ENCODE results near the gene RPTOR. TPM values are rescaled to one million over a fixed set of nuclear protein-coding genes. Genes with fewer than 3 reads are reported as not detected.

Gene RPTOR
- total RNA-seq, 1 experiment from 2014 or later, result 25.1 TPM

- Histone ChIP-seq H2BK20ac (ENCODE audit: low read depth, low read length, poor library complexity, severe bottlenecking) (no peak overlapping the region), H2AK5ac (ENCODE audit: insufficient read length, low read length) (no peak overlapping the region), H3K9ac (ENCODE audit: extremely low read depth, insufficient read length, low read length) (no peak overlapping the region), H3K27me3 (ENCODE audit: insufficient read depth, low read length) (no peaks in the 10 kb centered on the region), H4K20me1 (ENCODE audit: control insufficient read depth, insufficient read depth, insufficient read length) (no peaks in the 10 kb centered on the region), H2BK12ac (ENCODE audit: insufficient read length, low read depth, low read length) (no peak overlapping the region), H3K14ac (ENCODE audit: insufficient read depth, low read length) (no peak overlapping the region), H3K79me1 (ENCODE audit: insufficient read depth, low read depth, low read length, poor library complexity, severe bottlenecking) (no peaks in the 10 kb centered on the region), H2BK15ac (ENCODE audit: low read depth, low read length) (no peak overlapping the region), H3K23ac (ENCODE audit: insufficient read length, low read depth, low read length) (no peak overlapping the region), H3K9me3 (ENCODE audit: control insufficient read depth, low read depth, low read length) (no peaks in the 10 kb centered on the region), H3K27ac (ENCODE audit: insufficient read length, low read depth, low read length) (no peak overlapping the region), H4K5ac (ENCODE audit: insufficient read length, low read depth, low read length) (no peak overlapping the region), H3T11ph (ENCODE audit: low read length) (no peak overlapping the region), H3K4me2 (ENCODE audit: insufficient read depth, insufficient read length, low read length) (no peak overlapping the region), H4K8ac (replicated peaks; ENCODE audit: insufficient read length, low read depth, low read length) (no peak overlapping the region), H3K23me2 (ENCODE audit: insufficient read length, low read depth, low read length, poor library complexity, severe bottlenecking) (no peaks in the 10 kb centered on the region), H2BK120ac (ENCODE audit: low read depth, low read length, poor library complexity, severe bottlenecking) (no peak overlapping the region), H2AFZ (ENCODE audit: low read length) (no peak overlapping the region), H3K56ac (ENCODE audit: insufficient read length, low read depth, low read length) (no peak overlapping the region), H3K79me2 (ENCODE audit: insufficient read depth, low read length) (no peaks in the 10 kb centered on the region), H3K4me1 (ENCODE audit: insufficient read depth, low read length) (no peaks in the 10 kb centered on the region), H4K91ac (ENCODE audit: insufficient read length, low read depth, low read length) (no peak overlapping the region), H3K18ac (ENCODE audit: insufficient read length, low read depth, low read length) (no peak overlapping the region), H3K4ac (ENCODE audit: low read depth, low read length) (no peak overlapping the region), H2BK5ac (ENCODE audit: insufficient read length, low read length) (no peak overlapping the region)
- peak overlapping the region; percentile 22 to 76 (median 68); a peak in 5 of 7 replicates for H3K27ac Mint-ChIP-seq
- peaks cover 7 to 9% (median 7%) of the 10 kb centered on the region in 3 experiments; a peak in 4 of 7 replicates for H3K36me3 Mint-ChIP-seq (ENCODE audit: insufficient read depth in 1 of 3, low read depth in 3 of 3)
- DNase-seq, result no peak
- no peak overlapping the region for H3K4me3 Mint-ChIP-seq
- no peaks in the 10 kb centered on the region; the same call in 1 of the 2 replicates for H3K27me3 Mint-ChIP-seq (ENCODE audit: low read depth)
- TF ChIP-seq, protein P1, sequence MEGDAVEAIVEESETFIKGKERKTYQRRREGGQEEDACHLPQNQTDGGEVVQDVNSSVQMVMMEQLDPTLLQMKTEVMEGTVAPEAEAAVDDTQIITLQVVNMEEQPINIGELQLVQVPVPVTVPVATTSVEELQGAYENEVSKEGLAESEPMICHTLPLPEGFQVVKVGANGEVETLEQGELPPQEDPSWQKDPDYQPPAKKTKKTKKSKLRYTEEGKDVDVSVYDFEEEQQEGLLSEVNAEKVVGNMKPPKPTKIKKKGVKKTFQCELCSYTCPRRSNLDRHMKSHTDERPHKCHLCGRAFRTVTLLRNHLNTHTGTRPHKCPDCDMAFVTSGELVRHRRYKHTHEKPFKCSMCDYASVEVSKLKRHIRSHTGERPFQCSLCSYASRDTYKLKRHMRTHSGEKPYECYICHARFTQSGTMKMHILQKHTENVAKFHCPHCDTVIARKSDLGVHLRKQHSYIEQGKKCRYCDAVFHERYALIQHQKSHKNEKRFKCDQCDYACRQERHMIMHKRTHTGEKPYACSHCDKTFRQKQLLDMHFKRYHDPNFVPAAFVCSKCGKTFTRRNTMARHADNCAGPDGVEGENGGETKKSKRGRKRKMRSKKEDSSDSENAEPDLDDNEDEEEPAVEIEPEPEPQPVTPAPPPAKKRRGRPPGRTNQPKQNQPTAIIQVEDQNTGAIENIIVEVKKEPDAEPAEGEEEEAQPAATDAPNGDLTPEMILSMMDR (conservative IDR thresholded peaks at IDR 0.05), result no peak
- WGBS (ENCODE audit: extremely low coverage, insufficient read length, low lambda C conversion rate), result no CpG with 5 or more reads among the region's 14 CpGs
- H3K4me1 Mint-ChIP-seq, result peaks cover 11 to 20% of the 10 kb centered on the region in 2 experiments
- H3K9me3 Mint-ChIP-seq, result no peaks in the 10 kb centered on the region
These were observed 80.2 kb downstream of the RPTOR start for GRCh38 chr17:80624864-80625263.

Data from H9 (cell line).